Left renal cortex interstitium (tissue), 4 donors: ENCODE results near the gene NBPF14. TPM values are rescaled to one million over a fixed set of nuclear protein-coding genes. Genes with fewer than 3 reads are reported as not detected.
"Not testable (repeated sequence)": the region's sequence is repeated elsewhere in the genome, so short reads cannot be mapped to it uniquely, and the experiment has no call there.

Experiments
- DNase-seq, 4 donors: peaks; one replicate each; pipeline ENCODE4 v3.0.0-alpha.2; 2013; ENCODE audit warnings: low read depth in 4 of 4, low spot score in 2 of 4, missing footprints in 1 of 4
- polyA plus RNA-seq, 4 donors: library from polyadenylated mRNA; unstranded; fragments of 120-200 nt; gene quantifications; one replicate each; pipeline ENCODE4 v1.2.1, GENCODE V29; 2013; ENCODE audit not compliant: insufficient read length in 4 of 4

NBPF14 gene, protein sequence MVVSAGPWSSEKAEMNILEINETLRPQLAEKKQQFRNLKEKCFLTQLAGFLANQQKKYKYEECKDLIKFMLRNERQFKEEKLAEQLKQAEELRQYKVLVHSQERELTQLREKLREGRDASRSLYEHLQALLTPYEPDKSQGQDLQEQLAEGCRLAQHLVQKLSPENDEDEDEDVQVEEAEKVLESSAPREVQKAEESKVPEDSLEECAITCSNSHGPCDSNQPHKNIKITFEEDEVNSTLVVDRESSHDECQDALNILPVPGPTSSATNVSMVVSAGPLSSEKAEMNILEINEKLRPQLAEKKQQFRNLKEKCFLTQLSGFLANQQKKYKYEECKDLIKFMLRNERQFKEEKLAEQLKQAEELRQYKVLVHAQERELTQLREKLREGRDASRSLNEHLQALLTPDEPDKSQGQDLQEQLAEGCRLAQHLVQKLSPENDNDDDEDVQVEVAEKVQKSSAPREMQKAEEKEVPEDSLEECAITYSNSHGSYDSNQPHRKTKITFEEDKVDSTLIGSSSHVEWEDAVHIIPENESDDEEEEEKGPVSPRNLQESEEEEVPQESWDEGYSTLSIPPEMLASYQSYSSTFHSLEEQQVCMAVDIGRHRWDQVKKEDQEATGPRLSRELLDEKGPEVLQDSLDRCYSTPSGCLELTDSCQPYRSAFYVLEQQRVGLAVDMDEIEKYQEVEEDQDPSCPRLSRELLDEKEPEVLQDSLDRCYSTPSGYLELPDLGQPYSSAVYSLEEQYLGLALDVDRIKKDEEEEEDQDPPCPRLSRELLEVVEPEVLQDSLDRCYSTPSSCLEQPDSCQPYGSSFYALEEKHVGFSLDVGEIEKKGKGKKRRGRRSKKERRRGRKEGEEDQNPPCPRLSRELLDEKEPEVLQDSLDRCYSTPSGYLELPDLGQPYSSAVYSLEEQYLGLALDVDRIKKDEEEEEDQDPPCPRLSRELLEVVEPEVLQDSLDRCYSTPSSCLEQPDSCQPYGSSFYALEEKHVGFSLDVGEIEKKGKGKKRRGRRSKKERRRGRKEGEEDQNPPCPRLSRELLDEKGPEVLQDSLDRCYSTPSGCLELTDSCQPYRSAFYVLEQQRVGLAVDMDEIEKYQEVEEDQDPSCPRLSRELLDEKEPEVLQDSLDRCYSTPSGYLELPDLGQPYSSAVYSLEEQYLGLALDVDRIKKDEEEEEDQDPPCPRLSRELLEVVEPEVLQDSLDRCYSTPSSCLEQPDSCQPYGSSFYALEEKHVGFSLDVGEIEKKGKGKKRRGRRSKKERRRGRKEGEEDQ (N-terminal part only)
- polyA plus RNA-seq: 10 to 100 TPM; 24.2 to 40.1 (median 31.0) TPM

- not testable (repeated sequence) for DNase-seq
Measured at GRCh38 chr1:148595911-148596310, at the start of gene NBPF14. Gene NBPF14 (minus strand): TSS chr1:148596011. CDS start chr1:148595717, 294 bp downstream.

- not testable (repeated sequence) for DNase-seq
Measured at GRCh38 chr1:148625451-148625850, 29.6 kb upstream of the NBPF14 start.

DNA sequence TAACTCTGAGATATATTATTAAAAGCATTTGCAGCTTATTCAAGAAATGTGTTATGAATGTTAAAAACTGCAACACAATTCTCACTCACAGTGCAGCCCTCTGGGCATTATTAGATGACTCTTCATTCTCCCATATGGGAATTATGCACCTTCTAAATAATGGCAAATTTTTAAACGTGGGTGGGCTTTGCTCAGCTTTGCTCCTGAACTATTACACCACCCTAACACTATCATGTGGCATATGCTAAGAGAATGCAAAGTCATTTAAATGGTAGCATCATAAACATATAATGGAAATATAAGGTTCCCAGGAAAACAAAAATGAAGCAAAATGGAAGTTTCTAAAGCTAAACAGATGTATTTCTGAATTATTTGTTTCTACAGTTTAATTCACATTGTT lies 22.4 kb upstream of the NBPF14 start:
- DNase-seq: not testable (repeated sequence)

GRCh38 chr1:148605266-148605665 lies 9.5 kb upstream of the NBPF14 start:
- DNase-seq: not testable (repeated sequence)

GRCh38 chr1:148595360-148595759 lies 451 bp downstream of the NBPF14 start:
- DNase-seq: not testable (repeated sequence)

GRCh38 chr1:148591098-148591497 lies 4.7 kb downstream of the NBPF14 start:
- not testable (repeated sequence) for DNase-seq

GRCh38 chr1:148532158-148532557 lies 63.7 kb downstream of the NBPF14 start:
- DNase-seq: not testable (repeated sequence)

DNA sequence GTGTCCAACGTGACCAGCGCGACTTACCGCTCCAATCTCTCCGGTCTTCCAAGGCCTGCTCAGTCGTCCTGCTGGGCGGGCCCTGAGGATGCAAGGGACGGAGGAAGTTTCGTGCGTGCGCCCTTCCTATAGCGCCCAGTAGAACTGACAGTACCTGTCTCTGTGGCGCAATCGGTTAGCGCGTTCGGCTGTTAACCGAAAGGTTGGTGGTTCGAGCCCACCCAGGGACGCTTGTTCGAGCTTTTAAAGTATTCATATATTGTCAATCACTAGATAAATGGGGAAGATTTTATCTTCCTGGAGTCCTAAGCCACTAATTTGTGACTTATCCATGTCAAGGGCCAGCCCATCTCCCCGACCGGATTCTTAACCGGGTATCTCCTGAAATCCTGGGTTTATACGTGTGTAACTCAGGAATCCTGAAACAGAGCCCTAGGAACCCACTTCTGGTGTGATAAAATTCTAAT lies 66.7 kb downstream of the NBPF14 start:
- DNase-seq: not testable (repeated sequence)

DNA sequence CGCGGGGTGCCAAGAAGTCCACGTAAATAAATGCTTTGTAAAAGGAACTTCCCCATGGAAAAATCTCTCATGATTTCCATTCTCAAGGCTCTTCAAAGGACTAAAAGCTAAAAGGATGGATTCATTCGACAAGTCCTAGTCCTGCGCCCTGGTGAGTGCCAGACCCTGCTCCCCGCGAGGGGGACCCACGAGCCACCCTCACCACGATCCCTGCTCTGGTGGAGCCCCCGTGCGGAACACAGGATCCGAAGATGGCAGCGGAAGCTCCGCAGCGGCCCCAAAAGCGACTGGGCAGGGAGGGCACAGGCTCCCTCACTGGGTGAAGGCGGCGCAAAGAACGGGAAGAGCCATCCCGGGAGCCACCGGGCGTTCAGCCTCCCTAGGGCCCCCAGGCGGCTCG lies 67.2 kb downstream of the NBPF14 start:
- DNase-seq: not testable (repeated sequence)

DNA sequence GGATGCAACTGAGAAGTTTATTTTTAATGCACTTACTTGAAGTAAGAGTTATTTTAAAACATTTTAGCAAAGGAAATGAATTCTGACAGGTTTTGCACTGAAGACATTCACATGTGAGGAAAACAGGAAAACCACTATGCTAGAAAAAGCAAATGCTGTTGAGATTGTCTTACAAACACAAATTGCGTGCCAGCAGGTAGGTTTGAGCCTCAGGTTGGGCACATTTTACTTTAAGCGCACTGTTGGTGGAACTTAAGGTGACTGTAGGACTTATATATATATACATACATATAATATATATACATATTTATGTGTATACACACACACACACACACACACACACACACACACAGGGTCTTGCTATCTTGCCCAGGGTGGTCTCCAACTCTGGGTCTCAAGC lies 69.2 kb downstream of the NBPF14 start:
- DNase-seq: not testable (repeated sequence)

DNA sequence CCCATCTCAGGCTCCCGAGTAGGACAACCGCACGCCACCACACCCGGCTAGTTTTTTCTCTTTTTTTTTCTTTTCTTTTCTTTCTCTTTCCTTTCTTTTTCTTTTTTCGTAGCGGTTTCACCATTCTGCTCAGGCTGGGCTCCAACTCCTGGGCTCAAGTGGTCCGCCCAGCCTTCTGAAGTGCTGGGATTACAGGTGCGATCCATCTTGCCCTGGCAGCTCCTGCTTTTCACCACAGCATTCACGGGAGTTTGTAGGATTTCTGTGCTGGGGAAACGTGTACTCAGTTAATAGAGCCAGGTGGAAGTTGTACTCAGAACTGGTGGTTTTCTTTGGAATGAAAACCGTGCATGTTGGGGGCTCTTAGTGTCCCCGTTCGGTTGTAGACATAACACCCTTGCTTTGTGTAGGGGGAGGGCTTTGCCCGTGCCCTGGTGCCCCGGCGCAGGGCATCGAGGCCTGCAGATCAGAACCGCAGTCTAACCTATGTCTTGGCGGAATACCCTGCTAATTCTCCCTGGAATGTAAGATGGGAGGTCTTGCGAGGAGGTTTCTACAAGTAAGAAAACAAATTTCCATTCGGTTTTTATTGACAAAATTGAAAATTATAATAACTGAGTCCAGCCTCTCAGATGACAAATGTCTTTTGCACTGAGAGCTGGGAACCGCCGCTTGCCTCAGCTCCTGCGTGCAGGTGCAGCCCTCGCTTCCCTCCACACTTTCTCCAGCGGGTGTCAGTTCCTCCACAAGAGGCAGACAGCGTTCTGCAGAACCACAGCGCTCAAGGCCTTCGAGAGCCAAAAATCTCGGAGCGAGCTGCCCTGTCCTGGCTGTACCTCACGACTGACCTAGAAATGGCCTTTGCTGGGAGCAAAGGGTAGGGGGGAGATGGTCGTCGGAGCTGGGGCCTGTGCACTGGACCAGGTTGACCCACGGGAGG lies 72.3 kb downstream of the NBPF14 start:
- not testable (repeated sequence) for DNase-seq

- DNase-seq: peak; percentile 82 to 91 (median 83)
Measured at GRCh38 chr1:148522561-148523204, 73.1 kb downstream of the NBPF14 start.

DNA sequence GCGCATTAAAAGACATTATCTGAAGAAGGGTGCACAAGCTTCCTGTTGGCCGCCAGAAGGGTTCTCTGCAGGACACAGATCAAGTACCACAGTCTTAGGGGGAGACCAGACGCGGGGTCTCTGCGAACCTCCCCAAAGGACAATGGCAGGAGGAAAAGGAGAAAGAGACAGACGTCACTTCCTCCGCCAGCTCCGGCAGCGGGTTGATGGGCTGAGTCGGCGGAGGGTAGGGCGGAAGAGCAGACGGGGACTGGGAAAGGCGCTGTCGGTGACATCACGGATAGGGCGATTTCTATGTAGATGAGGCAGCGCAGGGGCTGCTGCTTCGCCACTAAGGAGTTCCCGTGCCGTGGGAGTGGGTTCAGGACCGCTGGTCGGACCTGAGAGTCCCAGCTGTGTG lies 73.7 kb downstream of the NBPF14 start:
- DNase-seq: peak; percentile 48 to 76 (median 62)

DNA sequence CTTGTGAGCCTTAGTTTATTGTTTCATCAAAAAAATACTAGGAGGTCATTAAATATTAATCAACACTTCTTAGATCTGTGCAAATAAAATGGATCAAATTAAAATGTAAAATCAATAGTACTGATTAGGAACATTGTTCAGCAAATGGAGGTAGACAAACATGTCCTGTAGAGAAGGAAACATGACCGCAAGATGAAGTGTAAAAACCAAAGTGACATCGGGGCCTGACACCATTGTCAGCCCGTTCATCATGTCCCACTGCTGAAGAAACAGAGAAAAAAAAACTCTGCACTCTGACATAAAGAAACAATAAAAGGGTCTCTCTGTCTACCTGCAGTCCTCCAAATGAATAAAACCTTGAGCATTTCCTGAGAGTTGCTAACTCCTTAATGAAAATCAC lies 81.5 kb downstream of the NBPF14 start:
- DNase-seq: not testable (repeated sequence)

DNA sequence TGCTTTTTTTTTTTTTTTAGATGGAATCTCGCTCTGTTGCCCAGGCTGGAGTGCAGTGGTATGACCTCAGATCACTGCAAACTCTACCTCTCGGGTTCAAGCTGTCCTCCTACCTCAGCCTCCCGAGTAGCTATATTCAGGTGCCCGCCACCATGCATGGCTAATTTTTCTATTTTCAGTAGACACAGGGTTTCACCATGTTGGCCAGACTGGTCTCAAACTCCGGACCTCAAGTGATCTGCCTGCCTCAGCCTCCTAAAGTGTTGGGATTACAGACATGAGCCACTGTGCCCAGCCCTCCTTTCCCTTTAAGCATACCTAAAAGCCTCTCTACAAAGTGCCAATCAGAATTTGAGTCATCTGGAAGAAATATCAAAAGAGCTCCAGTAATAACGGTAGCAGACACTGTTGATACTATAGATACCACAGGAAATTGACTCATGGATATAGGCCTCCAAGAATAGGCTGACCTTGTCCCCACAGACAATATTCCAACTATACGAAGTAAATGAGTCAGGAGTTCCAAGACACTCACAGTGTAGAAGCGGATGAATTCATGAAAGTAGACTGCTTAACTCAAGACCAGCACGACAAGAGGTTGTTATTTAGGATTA lies 83.1 kb downstream of the NBPF14 start:
- DNase-seq: not testable (repeated sequence)

- DNase-seq: not testable (repeated sequence)
Measured at GRCh38 chr1:148493933-148494332, 101.9 kb downstream of the NBPF14 start.

- DNase-seq: not testable (repeated sequence)
Measured at GRCh38 chr1:148483029-148483428, 112.8 kb downstream of the NBPF14 start, which contains the start of gene PPIAL4G. Gene PPIAL4G (minus strand): TSS chr1:148483302. CDS start chr1:148483252, 50 bp downstream.
